ENCODE measurements around the gene NREP. TPM values are rescaled to one million over a fixed set of nuclear protein-coding genes. Genes with fewer than 3 reads are reported as not detected.

NREP gene
- total RNA-seq, 1 experiment from 2014 or later, result not detected

- no peaks in the 10 kb centered on the region for H3K79me2 ChIP-seq (ENCODE audit: low read depth)
- CTCF ChIA-PET, result no interaction called here
- no peak overlapping the region for H2AFZ ChIP-seq
- TF ChIP-seq, protein P1, sequence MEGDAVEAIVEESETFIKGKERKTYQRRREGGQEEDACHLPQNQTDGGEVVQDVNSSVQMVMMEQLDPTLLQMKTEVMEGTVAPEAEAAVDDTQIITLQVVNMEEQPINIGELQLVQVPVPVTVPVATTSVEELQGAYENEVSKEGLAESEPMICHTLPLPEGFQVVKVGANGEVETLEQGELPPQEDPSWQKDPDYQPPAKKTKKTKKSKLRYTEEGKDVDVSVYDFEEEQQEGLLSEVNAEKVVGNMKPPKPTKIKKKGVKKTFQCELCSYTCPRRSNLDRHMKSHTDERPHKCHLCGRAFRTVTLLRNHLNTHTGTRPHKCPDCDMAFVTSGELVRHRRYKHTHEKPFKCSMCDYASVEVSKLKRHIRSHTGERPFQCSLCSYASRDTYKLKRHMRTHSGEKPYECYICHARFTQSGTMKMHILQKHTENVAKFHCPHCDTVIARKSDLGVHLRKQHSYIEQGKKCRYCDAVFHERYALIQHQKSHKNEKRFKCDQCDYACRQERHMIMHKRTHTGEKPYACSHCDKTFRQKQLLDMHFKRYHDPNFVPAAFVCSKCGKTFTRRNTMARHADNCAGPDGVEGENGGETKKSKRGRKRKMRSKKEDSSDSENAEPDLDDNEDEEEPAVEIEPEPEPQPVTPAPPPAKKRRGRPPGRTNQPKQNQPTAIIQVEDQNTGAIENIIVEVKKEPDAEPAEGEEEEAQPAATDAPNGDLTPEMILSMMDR (conservative IDR thresholded peaks at IDR 0.05), result no peak
- TF ChIP-seq EZH2 (IDR thresholded peaks at IDR 0.05; ENCODE audit: low read depth), result no peak
- no peaks in the 10 kb centered on the region for H3F3A ChIP-seq (ENCODE audit: insufficient read depth, low read depth)
- DNase-seq, result no peak
- H3K4me1 ChIP-seq (replicated peaks; ENCODE audit: insufficient read depth), result no peaks in the 10 kb centered on the region
- no peaks in the 10 kb centered on the region for H4K20me1 ChIP-seq (ENCODE audit: insufficient read depth)
- H3K36me3 ChIP-seq (ENCODE audit: low read depth), result no peaks in the 10 kb centered on the region
- POLR2A ChIA-PET (ENCODE audit: unreplicated experiment), result no interaction called here
- no peaks in the 10 kb centered on the region for H3K27me3 ChIP-seq (ENCODE audit: insufficient read depth, low read depth)
- BruUV-seq (replicated peaks), result no TSS peak
- intact Hi-C loops (cut with micrococcal nuclease; ENCODE audit: unreplicated experiment), result no loop called here
- H3K4me3 ChIP-seq, result no peak overlapping the region
- H3K4me2 ChIP-seq, result no peak overlapping the region
- H3K27ac ChIP-seq, result no peak overlapping the region
- no peaks in the 10 kb centered on the region for H3K9me3 ChIP-seq (ENCODE audit: insufficient read depth, low read depth)
- no peaks in the 10 kb centered on the region for H3K9me2 ChIP-seq (ENCODE audit: insufficient read depth)
These were observed 17.6 kb downstream of the NREP start for GRCh38 chr5:111739416-111739815.

- H3K27ac ChIP-seq, result no peak overlapping the region
- H3K9me3 ChIP-seq (ENCODE audit: insufficient read depth, low read depth), result no peaks in the 10 kb centered on the region
- H3K4me3 ChIP-seq, result no peak overlapping the region
- no TSS peak for BruUV-seq (replicated peaks)
- H2AFZ ChIP-seq, result no peak overlapping the region
- TF ChIP-seq, protein P1 (conservative IDR thresholded peaks at IDR 0.05), result no peak
- TF ChIP-seq EZH2 (IDR thresholded peaks at IDR 0.05; ENCODE audit: low read depth), result no peak
- DNase-seq, result no peak
- H3K27me3 ChIP-seq (ENCODE audit: insufficient read depth, low read depth), result no peaks in the 10 kb centered on the region
- CTCF ChIA-PET, result no interaction called here
- H3K79me2 ChIP-seq (ENCODE audit: low read depth), result no peaks in the 10 kb centered on the region
- no peaks in the 10 kb centered on the region for H3K36me3 ChIP-seq (ENCODE audit: low read depth)
- H3F3A ChIP-seq (ENCODE audit: insufficient read depth, low read depth), result no peaks in the 10 kb centered on the region
- H3K9me2 ChIP-seq (ENCODE audit: insufficient read depth), result no peaks in the 10 kb centered on the region
- H4K20me1 ChIP-seq (ENCODE audit: insufficient read depth), result no peaks in the 10 kb centered on the region
- intact Hi-C loops (cut with micrococcal nuclease; ENCODE audit: unreplicated experiment), result no loop called here
- no peaks in the 10 kb centered on the region for H3K4me1 ChIP-seq (replicated peaks; ENCODE audit: insufficient read depth)
- POLR2A ChIA-PET (ENCODE audit: unreplicated experiment), result no interaction called here
- no peak overlapping the region for H3K4me2 ChIP-seq
These were observed 18.9 kb downstream of the NREP start for GRCh38 chr5:111738118-111738517.

- no TSS peak for BruUV-seq (replicated peaks)
- CTCF ChIA-PET, result no interaction called here
- Histone ChIP-seq H3K9me3 (ENCODE audit: insufficient read depth, low read depth) (no peaks in the 10 kb centered on the region), H4K20me1 (ENCODE audit: insufficient read depth) (no peaks in the 10 kb centered on the region), H3K79me2 (ENCODE audit: low read depth) (no peaks in the 10 kb centered on the region), H3K9me2 (ENCODE audit: insufficient read depth) (no peaks in the 10 kb centered on the region), H3K4me3 (no peak overlapping the region), H3K27me3 (ENCODE audit: insufficient read depth, low read depth) (no peaks in the 10 kb centered on the region), H3K27ac (no peak overlapping the region), H3F3A (ENCODE audit: insufficient read depth, low read depth) (no peaks in the 10 kb centered on the region), H3K4me2 (no peak overlapping the region), H3K36me3 (ENCODE audit: low read depth) (no peaks in the 10 kb centered on the region), H2AFZ (no peak overlapping the region), H3K4me1 (replicated peaks; ENCODE audit: insufficient read depth) (no peaks in the 10 kb centered on the region)
- intact Hi-C loops (cut with micrococcal nuclease; ENCODE audit: unreplicated experiment), result no loop called here
- no peak for TF ChIP-seq EZH2 (IDR thresholded peaks at IDR 0.05; ENCODE audit: low read depth)
- TF ChIP-seq, protein P1 (conservative IDR thresholded peaks at IDR 0.05), result no peak
- POLR2A ChIA-PET (ENCODE audit: unreplicated experiment), result no interaction called here
- DNase-seq, result no peak
These were observed 19.3 kb downstream of the NREP start for GRCh38 chr5:111737716-111738115.
